ENCODE measurements around the gene CYP21A2.
"Not testable (repeated sequence)": the region's sequence is repeated elsewhere in the genome, so short reads cannot be mapped to it uniquely, and the experiment has no call there.

Gene CYP21A2

GRCh38 chr6:32037598-32038524, at the start of gene CYP21A2:
Gene CYP21A2 (plus strand): TSS chr6:32038415. CDS start chr6:32038423, 8 bp downstream.
- not testable (repeated sequence) for H3K4me1 ChIP-seq (ENCODE audit: control insufficient read depth, insufficient read depth, low read length); H3K9ac ChIP-seq (ENCODE audit: low read length); H3K4me3 ChIP-seq (ENCODE audit: low read length); H3K27me3 ChIP-seq (replicated peaks; ENCODE audit: control insufficient read depth, insufficient read depth, low read length); H3K36me3 ChIP-seq (ENCODE audit: control insufficient read depth, insufficient read depth, low read length, severe bottlenecking); H3K9me3 ChIP-seq (ENCODE audit: control insufficient read depth, low read length); DNase-seq (ENCODE audit: low read depth)

GRCh38 chr6:31989363-31989762, 48.9 kb upstream of the CYP21A2 start:
- not testable (repeated sequence) for DNase-seq (ENCODE audit: low read depth); H3K9ac ChIP-seq (ENCODE audit: low read length); H3K4me3 ChIP-seq (ENCODE audit: low read length); H3K36me3 ChIP-seq (ENCODE audit: control insufficient read depth, insufficient read depth, low read length, severe bottlenecking); H3K4me1 ChIP-seq (ENCODE audit: control insufficient read depth, insufficient read depth, low read length); H3K9me3 ChIP-seq (ENCODE audit: control insufficient read depth, low read length); H3K27me3 ChIP-seq (replicated peaks; ENCODE audit: control insufficient read depth, insufficient read depth, low read length)

GRCh38 chr6:31994421-31994820, 43.8 kb upstream of the CYP21A2 start:
- H3K9ac ChIP-seq (ENCODE audit: low read length); H3K4me1 ChIP-seq (ENCODE audit: control insufficient read depth, insufficient read depth, low read length); H3K9me3 ChIP-seq (ENCODE audit: control insufficient read depth, low read length); DNase-seq (ENCODE audit: low read depth); H3K4me3 ChIP-seq (ENCODE audit: low read length); H3K27me3 ChIP-seq (replicated peaks; ENCODE audit: control insufficient read depth, insufficient read depth, low read length); H3K36me3 ChIP-seq (ENCODE audit: control insufficient read depth, insufficient read depth, low read length, severe bottlenecking): not testable (repeated sequence)

- H3K9me3 ChIP-seq (ENCODE audit: control insufficient read depth, low read length); H3K27me3 ChIP-seq (replicated peaks; ENCODE audit: control insufficient read depth, insufficient read depth, low read length); H3K9ac ChIP-seq (ENCODE audit: low read length); H3K4me3 ChIP-seq (ENCODE audit: low read length); DNase-seq (ENCODE audit: low read depth); H3K36me3 ChIP-seq (ENCODE audit: control insufficient read depth, insufficient read depth, low read length, severe bottlenecking); H3K4me1 ChIP-seq (ENCODE audit: control insufficient read depth, insufficient read depth, low read length): not testable (repeated sequence)
Observed at GRCh38 chr6:31996385-31996784, 41.8 kb upstream of the CYP21A2 start.

- H3K9ac ChIP-seq (ENCODE audit: low read length); H3K4me3 ChIP-seq (ENCODE audit: low read length); H3K4me1 ChIP-seq (ENCODE audit: control insufficient read depth, insufficient read depth, low read length); H3K27me3 ChIP-seq (replicated peaks; ENCODE audit: control insufficient read depth, insufficient read depth, low read length); H3K9me3 ChIP-seq (ENCODE audit: control insufficient read depth, low read length); H3K36me3 ChIP-seq (ENCODE audit: control insufficient read depth, insufficient read depth, low read length, severe bottlenecking); DNase-seq (ENCODE audit: low read depth): not testable (repeated sequence)
Observed at GRCh38 chr6:32002546-32003268, 35.5 kb upstream of the CYP21A2 start.

GRCh38 chr6:32003301-32003700, 34.9 kb upstream of the CYP21A2 start:
- not testable (repeated sequence) for H3K27me3 ChIP-seq (replicated peaks; ENCODE audit: control insufficient read depth, insufficient read depth, low read length); H3K4me3 ChIP-seq (ENCODE audit: low read length); H3K9me3 ChIP-seq (ENCODE audit: control insufficient read depth, low read length); H3K9ac ChIP-seq (ENCODE audit: low read length); DNase-seq (ENCODE audit: low read depth); H3K4me1 ChIP-seq (ENCODE audit: control insufficient read depth, insufficient read depth, low read length); H3K36me3 ChIP-seq (ENCODE audit: control insufficient read depth, insufficient read depth, low read length, severe bottlenecking)

- H3K27me3 ChIP-seq (replicated peaks; ENCODE audit: control insufficient read depth, insufficient read depth, low read length); H3K9ac ChIP-seq (ENCODE audit: low read length); H3K4me3 ChIP-seq (ENCODE audit: low read length); H3K36me3 ChIP-seq (ENCODE audit: control insufficient read depth, insufficient read depth, low read length, severe bottlenecking); DNase-seq (ENCODE audit: low read depth); H3K9me3 ChIP-seq (ENCODE audit: control insufficient read depth, low read length); H3K4me1 ChIP-seq (ENCODE audit: control insufficient read depth, insufficient read depth, low read length): not testable (repeated sequence)
Observed at GRCh38 chr6:32004393-32004792, 33.8 kb upstream of the CYP21A2 start.

- DNase-seq (ENCODE audit: low read depth); H3K4me1 ChIP-seq (ENCODE audit: control insufficient read depth, insufficient read depth, low read length); H3K27me3 ChIP-seq (replicated peaks; ENCODE audit: control insufficient read depth, insufficient read depth, low read length); H3K4me3 ChIP-seq (ENCODE audit: low read length); H3K9ac ChIP-seq (ENCODE audit: low read length); H3K9me3 ChIP-seq (ENCODE audit: control insufficient read depth, low read length); H3K36me3 ChIP-seq (ENCODE audit: control insufficient read depth, insufficient read depth, low read length, severe bottlenecking): not testable (repeated sequence)
Observed at GRCh38 chr6:32004864-32005537, 33.2 kb upstream of the CYP21A2 start.

GRCh38 chr6:32005538-32005880, 32.7 kb upstream of the CYP21A2 start:
- H3K4me3 ChIP-seq (ENCODE audit: low read length); DNase-seq (ENCODE audit: low read depth); H3K4me1 ChIP-seq (ENCODE audit: control insufficient read depth, insufficient read depth, low read length); H3K9me3 ChIP-seq (ENCODE audit: control insufficient read depth, low read length); H3K27me3 ChIP-seq (replicated peaks; ENCODE audit: control insufficient read depth, insufficient read depth, low read length); H3K36me3 ChIP-seq (ENCODE audit: control insufficient read depth, insufficient read depth, low read length, severe bottlenecking); H3K9ac ChIP-seq (ENCODE audit: low read length): not testable (repeated sequence)

- not testable (repeated sequence) for H3K27me3 ChIP-seq (replicated peaks; ENCODE audit: control insufficient read depth, insufficient read depth, low read length); H3K9ac ChIP-seq (ENCODE audit: low read length); H3K4me3 ChIP-seq (ENCODE audit: low read length); H3K9me3 ChIP-seq (ENCODE audit: control insufficient read depth, low read length); DNase-seq (ENCODE audit: low read depth); H3K36me3 ChIP-seq (ENCODE audit: control insufficient read depth, insufficient read depth, low read length, severe bottlenecking); H3K4me1 ChIP-seq (ENCODE audit: control insufficient read depth, insufficient read depth, low read length)
Observed at GRCh38 chr6:32005991-32006529, 32.2 kb upstream of the CYP21A2 start.

- not testable (repeated sequence) for H3K4me1 ChIP-seq (ENCODE audit: control insufficient read depth, insufficient read depth, low read length); H3K9me3 ChIP-seq (ENCODE audit: control insufficient read depth, low read length); H3K36me3 ChIP-seq (ENCODE audit: control insufficient read depth, insufficient read depth, low read length, severe bottlenecking); H3K27me3 ChIP-seq (replicated peaks; ENCODE audit: control insufficient read depth, insufficient read depth, low read length); H3K9ac ChIP-seq (ENCODE audit: low read length); H3K4me3 ChIP-seq (ENCODE audit: low read length); DNase-seq (ENCODE audit: low read depth)
Observed at GRCh38 chr6:32007086-32007485, 31.1 kb upstream of the CYP21A2 start.
